GM18502 (cell line): ENCODE results near the gene MFN2.
"Not testable (repeated sequence)": the region's sequence is repeated elsewhere in the genome, so short reads cannot be mapped to it uniquely, and the experiment has no call there.

Experiments
- ATAC-seq: cut with Tn5 transposase; IDR thresholded peaks from one replicate; pipeline ENCODE4 v1.9.1; 2021; ENCODE audit warnings: mild to moderate bottlenecking; ENCODE audit not compliant: unreplicated experiment, poor library complexity

The MFN2 gene

GRCh38 chr1:12015499-12015898 is 35.3 kb downstream of the MFN2 start:
- ATAC-seq, result no peak

GRCh38 chr1:12016182-12016581 is 35.9 kb downstream of the MFN2 start:
- ATAC-seq, result no peak

DNA sequence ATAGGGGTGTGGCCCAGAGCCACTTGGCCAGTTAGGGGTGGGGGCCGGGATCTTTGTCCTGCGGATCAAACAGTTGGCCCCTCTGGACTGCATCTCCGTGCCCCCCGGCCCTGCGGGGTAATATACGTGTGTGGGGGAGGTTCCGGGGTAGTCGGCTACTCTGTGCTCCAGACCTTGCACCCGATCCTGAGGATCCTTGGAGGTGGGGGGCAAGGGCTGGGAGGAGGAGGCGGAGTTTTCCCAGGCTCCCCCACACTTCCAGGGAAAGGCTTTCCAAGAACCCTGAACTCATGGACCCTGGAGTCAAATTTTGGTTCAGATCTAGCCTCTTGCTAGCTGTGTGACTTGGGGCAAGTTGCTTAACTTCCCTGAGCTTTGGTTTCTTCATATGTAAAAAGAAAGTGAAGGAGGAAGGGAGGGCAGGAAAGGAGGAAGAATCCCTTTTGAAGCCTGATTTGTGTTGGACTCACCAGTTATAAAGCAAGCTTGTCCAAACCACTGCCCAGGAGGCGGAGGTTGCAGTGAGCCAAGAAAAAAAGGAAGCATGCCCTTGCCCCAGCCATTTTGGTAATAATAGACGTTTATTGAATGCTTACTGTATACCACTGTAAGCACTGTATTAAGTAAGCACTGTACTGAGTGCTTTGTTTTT is 39.7 kb downstream of the MFN2 start:
- ATAC-seq, result no peak

- no peak for ATAC-seq
These were observed 41.4 kb downstream of the MFN2 start for GRCh38 chr1:12021616-12022015.

DNA sequence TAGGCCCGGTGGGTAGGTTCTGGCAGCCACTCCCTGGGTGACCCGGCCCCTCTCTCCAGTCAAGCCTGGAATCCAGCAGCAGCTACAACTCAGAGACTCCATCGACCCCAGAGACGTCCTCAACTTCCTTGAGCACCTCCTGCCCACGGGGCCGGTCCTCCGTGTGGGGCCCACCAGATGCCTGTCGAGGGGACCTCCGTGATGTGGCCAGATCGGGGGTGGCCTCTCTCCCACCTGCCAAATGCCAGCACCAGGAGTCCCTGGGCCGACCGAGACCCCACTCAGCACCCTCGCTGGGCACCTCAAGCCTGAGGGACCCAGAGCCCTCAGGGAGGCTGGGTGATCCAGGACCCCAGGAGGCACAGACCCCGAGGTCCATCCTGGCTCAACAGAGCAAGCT is 41.8 kb downstream of the MFN2 start:
- ATAC-seq, result no peak

DNA sequence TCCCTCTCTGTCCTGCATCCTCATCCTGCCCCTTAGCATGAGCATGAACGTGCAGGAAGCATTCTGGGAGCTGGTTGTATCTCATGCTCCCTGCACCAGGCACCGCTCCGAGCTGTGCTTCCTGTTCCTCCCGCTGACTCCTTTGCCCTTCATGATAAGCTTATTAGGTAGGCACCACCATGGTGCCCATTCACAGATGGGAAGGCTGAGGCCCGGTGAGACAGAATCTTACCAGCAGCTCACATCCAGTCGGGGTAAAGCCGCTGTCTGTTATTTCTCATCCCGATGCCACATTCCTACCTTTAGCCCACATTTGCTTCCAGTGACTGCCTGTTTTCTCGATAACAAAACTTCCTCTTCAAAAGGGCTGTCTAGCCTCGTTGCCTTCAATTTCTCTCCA is 46.3 kb downstream of the MFN2 start:
- ATAC-seq, result no peak

- ATAC-seq, result no peak
These were observed 48.0 kb downstream of the MFN2 start for GRCh38 chr1:12028248-12028647.

- ATAC-seq, result no peak
These were observed 48.8 kb downstream of the MFN2 start for GRCh38 chr1:12028957-12029511.

DNA sequence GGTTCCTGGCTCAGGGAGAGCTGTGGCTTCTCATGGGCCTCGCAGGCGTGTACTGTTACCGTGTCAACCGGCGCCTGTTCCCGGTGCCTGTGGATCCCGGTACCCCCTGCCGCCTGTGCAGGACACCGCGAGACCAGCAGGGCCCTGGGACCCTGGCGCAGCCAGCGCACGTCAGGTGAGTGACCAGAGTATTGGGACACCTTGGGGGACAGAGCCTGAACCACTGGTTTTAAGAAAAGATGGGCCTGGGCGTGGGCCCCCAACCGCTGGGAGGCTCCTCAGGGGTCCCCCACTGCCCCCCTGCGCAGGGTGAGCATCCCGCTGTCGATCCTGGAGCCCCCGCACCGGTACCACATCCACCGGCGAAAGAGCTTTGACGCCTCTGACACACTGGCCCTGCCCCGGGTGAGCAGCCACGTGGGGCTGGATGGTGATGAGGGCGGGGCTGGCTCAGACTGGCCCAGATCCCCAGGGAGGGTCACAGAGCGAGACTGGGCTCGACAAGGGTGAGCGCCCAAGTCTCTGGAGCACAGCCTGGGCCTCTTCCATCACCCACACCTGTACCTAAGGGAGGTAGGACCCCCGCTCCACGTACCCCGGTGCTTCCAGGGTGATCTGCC is 49.6 kb downstream of the MFN2 start:
- no peak for ATAC-seq

GRCh38 chr1:12031039-12031980 is 51.1 kb downstream of the MFN2 start:
- no peak for ATAC-seq

DNA sequence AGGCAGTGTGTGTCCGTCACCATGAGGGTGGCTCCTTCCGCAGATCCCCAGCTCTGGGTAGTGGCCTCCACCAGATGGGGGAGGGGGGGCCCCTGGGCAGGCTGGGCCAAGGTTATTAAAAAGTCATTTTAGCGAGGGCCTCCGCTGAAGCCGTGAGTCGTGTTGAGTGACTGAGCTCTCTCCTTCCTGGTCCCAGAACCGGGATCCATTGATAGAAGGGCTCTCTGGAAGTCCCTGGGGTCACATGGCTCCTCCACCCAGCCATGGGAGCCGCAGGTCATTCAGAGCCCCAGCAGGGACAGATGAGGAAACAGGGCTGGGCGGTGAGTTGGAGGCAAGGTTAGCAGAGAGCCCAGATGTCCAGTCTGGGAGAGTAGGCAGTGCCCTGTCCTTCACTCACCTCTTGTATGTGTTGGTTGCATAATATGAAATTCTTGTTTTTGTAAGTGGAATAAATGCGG is 51.9 kb downstream of the MFN2 start:
- no peak for ATAC-seq

DNA sequence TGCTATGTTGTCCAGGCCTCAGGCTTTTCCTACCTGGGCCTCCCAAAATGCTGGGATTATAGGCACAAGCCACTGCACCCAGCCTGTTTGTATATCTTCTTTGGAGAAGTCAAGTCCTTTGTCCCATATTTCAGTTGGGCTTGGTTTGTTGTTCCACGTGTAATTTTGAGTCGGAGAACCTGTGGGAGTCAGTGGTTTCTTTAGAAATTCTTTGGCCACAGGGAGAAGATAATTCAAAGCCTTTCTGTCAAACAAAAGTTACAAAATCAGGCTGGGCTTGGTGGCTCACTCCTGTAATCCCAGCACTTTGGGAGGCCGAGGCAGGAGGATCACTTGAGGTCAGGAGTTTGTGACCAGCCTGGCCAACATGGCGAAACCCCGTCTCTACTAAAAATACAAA is 53.2 kb downstream of the MFN2 start:
- ATAC-seq, result not testable (repeated sequence)

DNA sequence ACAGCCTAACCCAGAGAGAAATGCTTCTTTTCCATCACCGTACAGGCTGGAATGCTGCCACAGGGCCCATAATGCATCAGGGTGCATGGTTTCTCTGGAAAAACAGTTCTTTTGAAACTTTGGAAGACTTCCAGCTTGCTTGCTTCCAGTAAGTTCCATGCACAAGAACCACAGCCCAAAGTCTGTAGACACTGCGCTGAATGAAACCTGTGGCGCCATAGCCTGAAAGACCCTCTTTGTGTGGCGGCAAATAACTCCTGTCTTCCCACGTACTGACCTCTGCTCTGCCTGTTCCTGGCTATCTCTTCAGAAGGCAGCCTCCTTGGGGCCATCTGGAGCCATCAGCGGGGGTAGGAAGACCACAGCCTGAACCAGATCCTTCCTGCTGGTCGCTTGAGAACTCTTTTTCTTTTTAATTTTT is 54.1 kb downstream of the MFN2 start:
- no peak for ATAC-seq

- ATAC-seq, result no peak
These were observed 55.1 kb downstream of the MFN2 start for GRCh38 chr1:12035312-12035711.

- no peak for ATAC-seq
These were observed 57.5 kb downstream of the MFN2 start for GRCh38 chr1:12037486-12038355.

DNA sequence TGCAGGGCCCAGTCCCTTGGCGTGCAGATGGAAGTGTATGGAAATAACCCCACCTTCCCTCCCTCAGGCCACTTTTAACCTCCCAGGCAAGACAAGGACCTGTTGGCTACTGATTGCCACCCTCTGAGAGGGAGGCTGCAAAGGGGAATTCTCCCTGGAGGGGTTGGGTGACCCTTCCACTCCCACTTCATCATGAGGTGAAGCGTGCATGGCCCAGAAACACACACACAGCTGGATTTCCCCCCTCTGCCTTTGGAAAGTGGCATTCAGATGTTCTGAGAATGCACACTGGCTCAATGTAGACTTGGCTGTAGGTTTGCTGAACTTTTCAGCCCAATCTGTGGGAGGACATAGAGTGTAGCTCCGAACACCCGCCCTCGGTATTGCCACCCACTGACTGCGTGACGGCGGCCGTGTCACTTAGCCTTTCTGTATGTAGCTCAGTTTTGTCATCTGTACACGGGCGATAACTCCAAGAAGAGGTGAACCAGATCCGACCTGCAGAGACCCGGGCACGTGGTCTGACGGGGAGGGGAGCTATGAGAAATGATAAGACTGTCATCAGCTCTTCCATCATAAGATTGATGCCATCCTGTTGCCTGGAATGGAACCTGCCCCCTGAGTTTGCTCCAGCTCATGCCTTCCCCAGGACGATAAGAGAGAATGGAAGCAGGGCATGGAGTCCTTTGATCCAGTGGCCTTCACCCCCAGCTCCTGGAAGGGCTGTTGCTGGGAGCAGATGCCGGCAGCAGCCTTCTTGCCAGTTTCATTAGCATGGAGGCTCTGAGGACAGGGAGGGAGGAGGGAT is 58.3 kb downstream of the MFN2 start:
- ATAC-seq, result no peak

DNA sequence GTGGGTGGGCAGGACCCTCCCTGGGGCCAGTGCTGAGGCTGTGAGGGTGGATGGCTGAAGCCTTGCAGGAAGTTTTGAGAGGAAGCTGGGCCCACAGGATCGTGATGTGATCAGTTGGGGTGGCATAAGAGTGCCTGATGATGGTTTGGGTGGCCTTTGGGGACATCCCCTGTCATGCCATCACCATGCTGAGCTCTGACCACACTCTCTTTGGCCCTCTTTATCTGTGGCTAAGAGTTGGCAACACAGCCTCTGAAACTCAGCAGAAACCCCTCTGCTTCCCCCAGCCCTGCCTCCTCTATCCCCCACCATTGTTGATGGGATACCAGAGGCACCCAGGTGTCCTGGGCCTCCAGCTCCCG is 58.9 kb downstream of the MFN2 start:
- ATAC-seq, result no peak

GRCh38 chr1:12039824-12040456 is 59.7 kb downstream of the MFN2 start:
- ATAC-seq, result peak; percentile 50
